Measurements from ENCODE around the gene GPR33. TPM values are rescaled to one million over a fixed set of nuclear protein-coding genes. Genes with fewer than 3 reads are reported as not detected.

Gene GPR33
- total RNA-seq, 1 experiment from 2014 or later, result not detected

DNA sequence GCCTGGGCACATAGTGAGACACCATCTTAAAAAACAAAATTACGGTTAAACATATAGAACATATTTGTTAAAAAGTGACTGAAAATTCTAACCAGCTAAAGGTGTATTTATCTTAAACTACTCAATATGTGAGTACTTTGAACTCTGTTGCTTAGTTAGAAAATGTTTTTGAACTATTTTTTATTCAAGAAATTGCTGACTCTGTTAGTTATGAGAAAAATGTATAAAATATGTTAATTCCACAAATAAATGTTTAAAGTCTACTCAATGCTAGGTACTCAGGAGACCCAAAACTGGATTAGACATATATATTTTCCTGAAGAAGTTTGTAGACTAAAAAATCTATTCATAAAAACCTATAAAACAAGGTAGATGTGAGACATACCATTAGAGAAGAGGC, 23.0 kb upstream of the GPR33 start:
- H3K4me1 ChIP-seq (ENCODE audit: insufficient read depth, low read length), result no peaks in the 10 kb centered on the region
- no peak overlapping the region for H3K4me3 Mint-ChIP-seq
- no peak overlapping the region for H2BK120ac ChIP-seq (ENCODE audit: low read depth, low read length, poor library complexity, severe bottlenecking)
- H3K18ac ChIP-seq (ENCODE audit: insufficient read length, low read depth, low read length), result no peak overlapping the region
- H3K23me2 ChIP-seq (ENCODE audit: insufficient read length, low read depth, low read length, poor library complexity, severe bottlenecking), result no peaks in the 10 kb centered on the region
- no peak overlapping the region for H3K4me2 ChIP-seq (ENCODE audit: insufficient read depth, insufficient read length, low read length)
- no peak overlapping the region for H2AFZ ChIP-seq (ENCODE audit: low read length)
- no peak overlapping the region for H3K27ac Mint-ChIP-seq
- TF ChIP-seq, protein P1, sequence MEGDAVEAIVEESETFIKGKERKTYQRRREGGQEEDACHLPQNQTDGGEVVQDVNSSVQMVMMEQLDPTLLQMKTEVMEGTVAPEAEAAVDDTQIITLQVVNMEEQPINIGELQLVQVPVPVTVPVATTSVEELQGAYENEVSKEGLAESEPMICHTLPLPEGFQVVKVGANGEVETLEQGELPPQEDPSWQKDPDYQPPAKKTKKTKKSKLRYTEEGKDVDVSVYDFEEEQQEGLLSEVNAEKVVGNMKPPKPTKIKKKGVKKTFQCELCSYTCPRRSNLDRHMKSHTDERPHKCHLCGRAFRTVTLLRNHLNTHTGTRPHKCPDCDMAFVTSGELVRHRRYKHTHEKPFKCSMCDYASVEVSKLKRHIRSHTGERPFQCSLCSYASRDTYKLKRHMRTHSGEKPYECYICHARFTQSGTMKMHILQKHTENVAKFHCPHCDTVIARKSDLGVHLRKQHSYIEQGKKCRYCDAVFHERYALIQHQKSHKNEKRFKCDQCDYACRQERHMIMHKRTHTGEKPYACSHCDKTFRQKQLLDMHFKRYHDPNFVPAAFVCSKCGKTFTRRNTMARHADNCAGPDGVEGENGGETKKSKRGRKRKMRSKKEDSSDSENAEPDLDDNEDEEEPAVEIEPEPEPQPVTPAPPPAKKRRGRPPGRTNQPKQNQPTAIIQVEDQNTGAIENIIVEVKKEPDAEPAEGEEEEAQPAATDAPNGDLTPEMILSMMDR (conservative IDR thresholded peaks at IDR 0.05), result no peak
- H3K4me1 Mint-ChIP-seq, result no peaks in the 10 kb centered on the region
- no peaks in the 10 kb centered on the region for H3K9me3 Mint-ChIP-seq
- no peak overlapping the region for H3K4ac ChIP-seq (ENCODE audit: low read depth, low read length)
- H4K20me1 ChIP-seq (ENCODE audit: control insufficient read depth, insufficient read depth, insufficient read length), result no peaks in the 10 kb centered on the region
- no peak overlapping the region for H3T11ph ChIP-seq (ENCODE audit: low read length)
- no CpG with 5 or more reads among the region's 1 CpG for WGBS (ENCODE audit: extremely low coverage, insufficient read length, low lambda C conversion rate)
- H4K5ac ChIP-seq (ENCODE audit: insufficient read length, low read depth, low read length), result no peak overlapping the region
- no peak overlapping the region for H3K27ac ChIP-seq (ENCODE audit: insufficient read length, low read depth, low read length)
- no peak overlapping the region for H4K91ac ChIP-seq (ENCODE audit: insufficient read length, low read depth, low read length)
- H3K79me2 ChIP-seq (ENCODE audit: insufficient read depth, low read length), result no peaks in the 10 kb centered on the region
- H3K36me3 Mint-ChIP-seq (ENCODE audit: insufficient read depth in 1 of 3, low read depth in 3 of 3), result no peaks in the 10 kb centered on the region
- no peak overlapping the region for H3K9ac ChIP-seq (ENCODE audit: extremely low read depth, insufficient read length, low read length)
- no peaks in the 10 kb centered on the region for H3K27me3 ChIP-seq (ENCODE audit: insufficient read depth, low read length)
- no peak overlapping the region for H2BK20ac ChIP-seq (ENCODE audit: low read depth, low read length, poor library complexity, severe bottlenecking)
- H3K9me3 ChIP-seq (ENCODE audit: control insufficient read depth, low read depth, low read length), result no peaks in the 10 kb centered on the region
- no peak overlapping the region for H3K23ac ChIP-seq (ENCODE audit: insufficient read length, low read depth, low read length)
- no peak overlapping the region for H2BK15ac ChIP-seq (ENCODE audit: low read depth, low read length)
- H2BK5ac ChIP-seq (ENCODE audit: insufficient read length, low read length), result no peak overlapping the region
- H3K56ac ChIP-seq (ENCODE audit: insufficient read length, low read depth, low read length), result no peak overlapping the region
- no peak overlapping the region for H3K14ac ChIP-seq (ENCODE audit: insufficient read depth, low read length)
- H3K79me1 ChIP-seq (ENCODE audit: insufficient read depth, low read depth, low read length, poor library complexity, severe bottlenecking), result no peaks in the 10 kb centered on the region
- no peak overlapping the region for H4K8ac ChIP-seq (replicated peaks; ENCODE audit: insufficient read length, low read depth, low read length)
- H2AK5ac ChIP-seq (ENCODE audit: insufficient read length, low read length), result no peak overlapping the region
- H2BK12ac ChIP-seq (ENCODE audit: insufficient read length, low read depth, low read length), result no peak overlapping the region
- no peaks in the 10 kb centered on the region for H3K27me3 Mint-ChIP-seq (ENCODE audit: low read depth)
- DNase-seq, result no peak
